Activated CD8-positive, alpha-beta memory T cell treated with anti-CD3 and anti-CD28 coated beads, Interleukin-2, amount 50 U/mL, for 1 hour (primary cell): ENCODE measurements around the gene CASQ1.

Experiments
- DNase-seq: peaks from one replicate; pipeline ENCODE4 v3.0.0-alpha.2; 2020; ENCODE audit errors: extremely low read depth

Gene CASQ1

GRCh38 chr1:160168609-160169369 lies 21.6 kb upstream of the CASQ1 start:
- DNase-seq = no peak

GRCh38 chr1:160169553-160170399 lies 20.6 kb upstream of the CASQ1 start:
- DNase-seq = no peak

- DNase-seq = no peak
Measured at GRCh38 chr1:160171354-160171753, 19.0 kb upstream of the CASQ1 start.

- no peak for DNase-seq
Measured at GRCh38 chr1:160171980-160172379, 18.4 kb upstream of the CASQ1 start.

GRCh38 chr1:160177231-160177630 lies 13.1 kb upstream of the CASQ1 start:
- DNase-seq = no peak

GRCh38 chr1:160177667-160178066 lies 12.7 kb upstream of the CASQ1 start:
- no peak for DNase-seq

GRCh38 chr1:160178731-160179130 lies 11.6 kb upstream of the CASQ1 start:
- DNase-seq = no peak

- no peak for DNase-seq
Measured at GRCh38 chr1:160179336-160179735, 11.0 kb upstream of the CASQ1 start.

- DNase-seq = no peak
Measured at GRCh38 chr1:160186246-160186645, 4.1 kb upstream of the CASQ1 start.

GRCh38 chr1:160186729-160187128 lies 3.6 kb upstream of the CASQ1 start:
- DNase-seq = no peak

GRCh38 chr1:160187407-160187806 lies 3.0 kb upstream of the CASQ1 start:
- no peak for DNase-seq

- DNase-seq = no peak
Measured at GRCh38 chr1:160188341-160188740, 2.0 kb upstream of the CASQ1 start.

- DNase-seq = no peak
Measured at GRCh38 chr1:160191756-160192155, 1.4 kb downstream of the CASQ1 start.

- no peak for DNase-seq
Measured at GRCh38 chr1:160192234-160192633, 1.9 kb downstream of the CASQ1 start.

- peak; percentile 47 for DNase-seq
Measured at GRCh38 chr1:160193091-160193819, 2.9 kb downstream of the CASQ1 start.

- DNase-seq = no peak
Measured at GRCh38 chr1:160193832-160194736, 3.7 kb downstream of the CASQ1 start.

- DNase-seq = no peak
Measured at GRCh38 chr1:160194737-160195059, 4.3 kb downstream of the CASQ1 start.

- DNase-seq = no peak
Measured at GRCh38 chr1:160196143-160196542, 5.8 kb downstream of the CASQ1 start.

GRCh38 chr1:160197231-160197630 lies 6.9 kb downstream of the CASQ1 start:
- no peak for DNase-seq

GRCh38 chr1:160200786-160201185 lies 10.4 kb downstream of the CASQ1 start:
- no peak for DNase-seq

GRCh38 chr1:160204526-160205241 lies 14.3 kb downstream of the CASQ1 start:
- DNase-seq = no peak
